Endometrial microvascular endothelial cells (primary cell): ENCODE measurements around the gene ZMYND11. TPM values are rescaled to one million over a fixed set of nuclear protein-coding genes. Genes with fewer than 3 reads are reported as not detected.
"Not testable (repeated sequence)": the region's sequence is repeated elsewhere in the genome, so short reads cannot be mapped to it uniquely, and the experiment has no call there.

Source experiments
- in situ Hi-C: cut with HindIII; loops from 2 replicates; pipeline ENCODE4 v1.10.0; 2017; ENCODE audit warnings: low sequenced_read_pairs, low pct_unique_long_range_greater_than_20kb; ENCODE audit errors: inconsistent ontology term
- total RNA-seq: library from RNA; depleted of rRNA; stranded (reverse); fragments of >200 nt; gene quantifications from one replicate; pipeline ENCODE4 v1.2.3, GENCODE V29; 2015; ENCODE audit errors: inconsistent ontology term

Gene ZMYND11
- total RNA-seq, 1 donor from 2014 or later = 39.0 TPM

DNA sequence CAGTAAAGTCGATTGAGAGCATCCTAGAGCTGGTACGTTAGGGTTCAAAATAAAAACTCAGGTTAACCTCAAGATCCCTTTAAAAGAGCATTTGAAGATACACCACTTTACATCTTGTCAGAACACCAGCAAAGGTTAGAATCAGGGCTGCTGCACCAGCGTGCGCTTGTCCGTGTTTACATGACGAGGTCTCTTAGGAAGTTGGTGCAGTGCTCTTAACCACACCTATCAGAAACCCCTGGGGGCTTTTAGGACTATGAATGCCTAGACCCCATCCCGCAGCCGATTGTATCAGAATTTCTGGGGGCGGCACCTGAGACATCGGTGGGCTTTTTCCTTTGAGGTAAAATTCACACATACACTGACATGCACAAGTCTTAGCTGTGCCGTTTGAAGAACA, 97.6 kb downstream of the ZMYND11 start:
- in situ Hi-C loops = no loop called here

DNA sequence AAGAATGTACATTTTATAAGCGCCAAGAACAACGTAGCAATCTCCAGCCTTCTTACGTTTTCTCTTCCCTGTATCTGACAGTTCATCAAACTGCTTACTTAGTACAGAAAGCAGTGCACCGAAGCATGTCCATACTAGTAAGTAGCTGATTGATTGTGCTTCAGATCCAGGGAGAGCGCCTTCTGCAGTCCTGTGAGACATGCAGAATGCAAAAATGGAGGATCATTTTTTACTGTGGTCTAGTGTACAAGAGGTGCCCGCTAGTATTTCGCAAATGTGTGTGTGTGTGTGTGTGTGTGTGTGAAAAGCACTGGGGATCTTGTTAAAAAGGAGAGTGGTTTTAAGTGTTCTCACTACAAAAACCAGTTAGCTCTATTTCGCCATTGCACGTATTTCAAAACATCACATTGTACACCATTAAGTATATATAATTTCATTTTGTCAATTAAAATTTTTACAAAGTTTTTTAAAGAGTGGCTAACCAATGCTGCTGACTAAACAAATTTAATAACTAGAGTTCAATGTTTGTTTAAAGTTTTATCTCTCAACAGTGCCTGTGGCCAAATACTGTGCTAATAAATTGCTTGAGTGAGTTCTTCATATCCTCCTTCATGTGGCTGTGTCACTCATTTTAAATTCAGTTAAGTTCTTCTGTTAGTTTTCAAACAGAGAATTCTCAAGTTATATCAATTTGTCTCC, 99.6 kb downstream of the ZMYND11 start:
- in situ Hi-C loops = no loop called here

DNA sequence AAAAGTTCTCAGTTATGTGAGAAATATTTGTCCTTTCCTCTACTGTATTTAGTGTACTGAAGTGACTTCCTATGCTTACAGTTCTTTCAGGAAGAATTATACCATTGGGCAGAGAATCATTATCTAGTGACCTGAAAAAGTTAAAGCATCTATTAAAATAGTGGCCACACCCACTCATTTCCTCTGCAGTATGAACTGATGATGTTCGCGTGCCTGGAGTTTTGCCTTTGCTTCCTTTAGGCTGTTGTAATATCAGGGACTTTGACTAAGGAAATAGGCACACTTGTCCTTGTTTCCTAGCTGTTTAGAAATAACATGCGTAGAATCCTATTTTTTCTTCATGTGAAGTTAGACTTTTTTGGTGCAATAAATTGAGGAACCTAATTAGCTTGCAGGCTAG, 100.7 kb downstream of the ZMYND11 start:
- in situ Hi-C loops = no loop called here

DNA sequence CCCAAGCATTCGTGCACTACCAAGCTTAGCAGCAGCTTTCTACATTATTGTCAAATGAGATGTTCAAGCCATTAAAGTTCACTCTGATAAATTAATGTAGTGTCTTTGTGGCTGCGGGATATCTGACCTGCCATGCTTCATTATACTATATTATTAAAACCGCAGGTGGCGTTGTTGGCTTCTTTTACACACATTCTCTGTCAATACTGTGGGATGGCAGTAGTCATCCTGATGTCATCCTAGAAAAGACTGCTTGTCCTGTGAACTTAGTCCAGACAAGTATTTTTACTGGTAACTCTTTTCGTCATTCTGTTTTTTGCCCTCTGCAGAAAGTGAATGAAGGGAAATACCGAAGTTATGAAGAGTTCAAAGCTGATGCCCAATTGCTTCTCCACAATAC, 103.9 kb downstream of the ZMYND11 start:
- in situ Hi-C loops = no loop called here

DNA sequence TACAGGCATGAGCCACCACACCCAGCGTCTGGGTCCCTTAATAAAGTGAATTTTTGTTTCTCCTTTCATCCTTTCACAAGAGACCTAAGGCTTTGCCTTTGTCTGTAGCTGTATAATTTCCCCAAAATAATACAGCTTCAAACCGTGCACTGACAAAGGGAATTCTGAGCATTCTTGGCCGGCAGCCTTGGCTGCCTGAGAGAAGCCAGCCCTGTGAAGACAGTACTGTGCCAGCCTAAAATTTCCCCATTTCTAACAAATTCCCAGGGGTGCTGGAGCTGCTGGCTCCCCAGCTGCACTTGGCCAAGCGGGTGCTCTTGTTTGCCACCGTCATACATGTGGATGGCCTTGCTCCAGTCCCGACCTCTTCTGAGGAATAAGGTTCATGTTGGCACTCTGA, 106.2 kb downstream of the ZMYND11 start:
- in situ Hi-C loops = no loop called here

DNA sequence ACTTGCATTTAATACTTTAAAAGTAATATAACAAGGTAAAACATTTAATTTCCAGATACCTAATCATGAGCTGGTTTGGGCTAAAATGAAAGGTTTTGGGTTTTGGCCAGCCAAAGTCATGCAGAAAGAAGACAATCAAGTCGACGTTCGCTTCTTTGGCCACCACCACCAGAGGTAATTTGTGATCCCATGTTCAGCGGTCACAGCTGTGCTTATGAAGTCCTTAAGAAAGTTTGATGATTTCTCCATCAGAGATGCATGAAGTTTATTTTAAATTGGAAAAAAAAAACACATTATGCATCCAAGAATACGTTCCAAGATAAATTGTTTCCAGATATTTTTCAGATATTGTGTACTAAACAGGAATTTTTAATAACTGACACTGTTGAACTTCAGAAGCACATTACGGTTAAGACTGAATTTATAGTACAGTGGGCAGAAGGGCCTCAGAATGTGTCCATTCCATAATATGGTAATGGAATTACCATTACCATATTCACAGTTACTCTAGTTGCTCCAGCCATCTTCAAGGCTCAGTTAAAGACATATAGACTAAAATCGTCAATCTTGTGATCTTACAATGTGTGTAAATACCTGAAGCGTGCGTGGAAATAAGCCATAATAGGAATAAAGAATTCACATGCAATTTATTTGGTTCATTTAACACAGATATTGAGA, 106.8 kb downstream of the ZMYND11 start:
- in situ Hi-C loops = no loop called here

DNA sequence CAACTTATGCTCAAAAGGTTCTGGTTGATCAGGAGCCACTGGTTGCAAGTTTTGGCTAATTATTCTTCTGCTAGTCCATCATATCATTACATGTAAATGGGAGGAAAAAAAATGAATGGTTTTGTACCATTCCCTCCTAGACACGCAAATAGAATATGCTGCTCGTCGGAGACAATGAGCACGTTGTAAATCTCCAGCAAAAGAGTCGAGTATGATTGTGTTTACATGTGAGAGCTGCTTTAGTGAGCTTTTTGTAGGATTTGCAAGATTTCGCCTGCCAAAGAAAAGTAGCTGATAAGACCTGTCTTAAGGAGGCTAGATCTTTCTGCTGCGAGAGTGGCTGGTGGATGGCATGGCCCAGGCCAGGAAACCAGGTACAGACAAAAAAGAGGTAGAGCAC, 109.0 kb downstream of the ZMYND11 start:
- in situ Hi-C loops = no loop called here

DNA sequence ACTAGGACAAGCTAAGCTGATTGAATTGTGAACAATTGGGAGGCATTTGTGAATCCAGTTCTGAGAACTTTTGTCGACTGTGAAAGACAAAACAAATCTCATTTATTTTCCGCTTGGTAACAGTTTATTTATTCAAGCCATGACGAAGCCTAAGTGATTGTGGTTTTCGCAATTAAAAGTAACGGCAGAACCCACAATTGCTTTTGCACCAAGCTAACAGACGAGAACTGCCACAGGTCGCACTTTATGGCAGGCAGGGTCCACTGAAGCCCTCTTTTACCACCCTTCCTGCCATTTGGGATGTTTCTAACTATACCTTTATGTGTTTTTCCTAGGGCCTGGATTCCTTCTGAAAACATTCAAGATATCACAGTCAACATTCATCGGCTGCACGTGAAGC, 111.2 kb downstream of the ZMYND11 start:
- in situ Hi-C loops = no loop called here

DNA sequence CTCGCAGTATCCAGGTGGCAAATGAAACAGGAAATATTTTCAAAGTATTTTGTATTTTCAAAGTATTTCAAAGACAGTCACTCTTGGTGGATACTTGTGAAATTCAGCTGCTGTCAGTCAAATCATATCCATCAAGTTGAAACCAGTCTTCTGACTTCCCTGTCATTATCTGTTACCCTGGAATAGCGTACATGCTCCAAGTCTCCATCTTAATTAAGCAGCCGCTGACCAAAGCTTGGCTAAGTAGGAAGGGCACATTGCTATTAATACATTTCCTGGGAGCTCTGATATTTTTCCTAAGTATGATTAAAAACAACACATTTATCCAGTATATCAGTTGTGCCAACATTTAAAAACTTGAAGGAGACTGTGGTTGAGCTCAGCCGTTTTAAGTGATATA, 112.2 kb downstream of the ZMYND11 start:
- in situ Hi-C loops = no loop called here

DNA sequence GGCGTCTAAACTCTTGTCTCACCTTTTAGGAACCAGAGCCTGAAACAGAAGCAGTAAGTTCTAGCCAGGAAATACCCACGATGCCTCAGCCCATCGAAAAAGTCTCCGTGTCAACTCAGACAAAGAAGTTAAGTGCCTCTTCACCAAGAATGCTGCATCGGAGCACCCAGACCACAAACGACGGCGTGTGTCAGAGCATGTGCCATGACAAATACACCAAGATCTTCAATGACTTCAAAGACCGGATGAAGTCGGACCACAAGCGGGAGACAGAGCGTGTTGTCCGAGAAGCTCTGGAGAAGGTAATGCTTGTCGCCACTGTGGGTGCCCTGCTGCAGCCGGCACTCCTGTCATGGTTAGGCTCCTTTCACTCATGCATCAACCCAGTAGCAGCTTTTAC, 113.1 kb downstream of the ZMYND11 start:
- in situ Hi-C loops = no loop called here

DNA sequence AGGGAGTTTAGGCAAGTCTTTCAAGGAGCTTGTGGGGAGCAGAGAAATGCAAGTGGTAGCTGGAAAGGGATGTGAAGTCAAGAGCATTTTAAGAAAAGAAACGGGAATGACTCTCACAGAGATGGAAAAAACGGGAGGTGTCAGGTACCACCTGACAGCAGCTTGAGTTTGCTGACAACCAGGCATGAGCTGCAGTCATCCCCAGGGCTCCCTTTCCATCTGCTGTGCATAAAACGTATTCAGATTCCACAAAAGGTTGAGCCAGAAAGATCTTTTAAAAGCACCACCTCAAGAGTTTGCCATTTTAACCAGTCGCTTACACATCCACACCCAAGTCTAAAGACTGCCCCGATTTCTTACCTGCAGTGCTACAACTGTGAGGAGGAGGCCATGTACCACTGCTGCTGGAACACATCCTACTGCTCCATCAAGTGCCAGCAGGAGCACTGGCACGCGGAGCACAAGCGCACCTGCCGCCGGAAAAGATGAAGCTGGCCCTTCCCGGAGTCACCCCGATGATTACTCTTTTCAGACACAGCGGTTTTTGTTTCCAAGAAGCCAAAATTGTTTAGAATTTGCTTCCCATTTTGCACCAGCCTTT, 116.8 kb downstream of the ZMYND11 start:
- in situ Hi-C loops = no loop called here

DNA sequence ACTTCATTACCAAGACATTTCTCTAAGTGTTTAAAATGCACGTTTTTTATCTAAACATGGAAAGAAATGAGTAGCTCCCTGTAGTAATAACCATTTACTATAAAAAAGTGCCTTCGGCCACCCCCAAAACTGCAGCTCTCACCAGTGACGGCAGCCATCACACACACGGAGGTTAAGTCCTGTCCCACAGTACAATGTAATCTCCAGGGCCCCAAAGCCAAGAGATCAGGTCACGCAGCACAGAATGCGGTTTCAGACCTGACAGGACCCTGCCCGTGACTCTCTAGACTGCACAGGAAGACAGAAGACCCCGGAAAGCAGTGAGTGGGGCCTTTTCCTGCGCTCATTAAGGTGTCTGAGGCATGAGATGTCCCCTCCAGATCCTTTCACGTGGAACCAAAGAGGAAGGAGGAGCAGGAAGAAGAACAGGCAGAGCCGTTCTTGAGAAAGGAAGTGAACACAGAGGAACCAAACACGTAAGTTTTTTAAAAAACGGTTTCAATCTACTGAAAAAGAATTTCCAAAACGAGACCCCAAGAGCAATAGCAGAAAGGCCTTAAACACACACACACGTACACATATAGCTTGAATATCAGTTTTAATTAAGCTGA, 125.7 kb downstream of the ZMYND11 start:
- in situ Hi-C loops = no loop called here

DNA sequence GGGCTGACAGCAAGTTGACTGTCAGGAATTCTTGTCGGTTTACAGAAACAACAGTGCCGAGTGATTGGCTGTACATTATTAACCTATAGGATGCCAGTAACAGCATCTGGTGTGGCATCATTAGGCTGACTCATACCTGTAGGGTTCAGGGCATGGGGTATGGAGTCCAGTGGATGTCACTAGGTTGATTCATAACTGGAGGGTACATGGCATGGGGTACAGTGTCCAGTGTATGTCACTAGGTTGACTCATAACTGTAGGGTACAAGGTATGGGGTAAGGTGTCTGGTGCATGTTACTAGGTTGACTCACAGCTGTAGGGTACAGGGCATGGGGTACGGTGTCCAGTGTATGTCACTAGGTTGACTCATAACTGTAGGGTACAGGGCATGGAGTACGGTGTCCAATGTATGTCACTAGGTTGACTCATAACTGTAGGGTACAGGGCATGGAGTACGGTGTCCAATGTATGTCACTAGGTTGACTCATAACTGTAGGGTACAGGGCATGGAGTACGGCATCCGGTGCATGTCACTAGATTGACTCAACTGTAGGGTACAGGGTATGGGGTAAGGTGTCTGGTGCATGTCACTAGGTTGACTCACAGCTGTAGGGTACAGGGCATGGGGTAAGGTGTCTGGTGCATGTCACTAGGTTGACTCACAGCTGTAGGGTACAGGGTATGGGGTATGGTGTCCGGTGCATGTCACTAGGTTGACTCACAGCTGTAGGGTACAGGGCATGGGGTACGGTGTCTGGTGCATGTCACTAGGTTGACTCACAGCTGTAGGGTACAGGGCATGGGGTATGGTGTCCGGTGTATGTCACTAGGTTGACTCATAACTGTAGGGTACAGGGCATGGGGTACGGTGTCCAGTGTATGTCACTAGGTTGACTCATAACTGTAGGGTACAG, 129.2 kb downstream of the ZMYND11 start:
- in situ Hi-C loops = not testable (repeated sequence)

DNA sequence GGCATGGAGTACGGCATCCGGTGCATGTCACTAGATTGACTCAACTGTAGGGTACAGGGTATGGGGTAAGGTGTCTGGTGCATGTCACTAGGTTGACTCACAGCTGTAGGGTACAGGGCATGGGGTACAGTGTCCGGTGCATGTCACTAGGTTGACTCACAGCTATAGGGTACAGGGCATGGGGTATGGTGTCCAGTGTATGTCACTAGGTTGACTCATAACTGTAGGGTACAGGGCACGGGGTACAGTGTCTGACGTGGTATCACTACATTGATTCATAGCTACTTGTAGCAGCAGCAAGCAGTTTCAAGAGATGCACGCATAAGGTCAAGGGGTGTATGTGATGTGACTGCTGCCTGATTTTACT, 129.8 kb downstream of the ZMYND11 start:
- in situ Hi-C loops = not testable (repeated sequence)

DNA sequence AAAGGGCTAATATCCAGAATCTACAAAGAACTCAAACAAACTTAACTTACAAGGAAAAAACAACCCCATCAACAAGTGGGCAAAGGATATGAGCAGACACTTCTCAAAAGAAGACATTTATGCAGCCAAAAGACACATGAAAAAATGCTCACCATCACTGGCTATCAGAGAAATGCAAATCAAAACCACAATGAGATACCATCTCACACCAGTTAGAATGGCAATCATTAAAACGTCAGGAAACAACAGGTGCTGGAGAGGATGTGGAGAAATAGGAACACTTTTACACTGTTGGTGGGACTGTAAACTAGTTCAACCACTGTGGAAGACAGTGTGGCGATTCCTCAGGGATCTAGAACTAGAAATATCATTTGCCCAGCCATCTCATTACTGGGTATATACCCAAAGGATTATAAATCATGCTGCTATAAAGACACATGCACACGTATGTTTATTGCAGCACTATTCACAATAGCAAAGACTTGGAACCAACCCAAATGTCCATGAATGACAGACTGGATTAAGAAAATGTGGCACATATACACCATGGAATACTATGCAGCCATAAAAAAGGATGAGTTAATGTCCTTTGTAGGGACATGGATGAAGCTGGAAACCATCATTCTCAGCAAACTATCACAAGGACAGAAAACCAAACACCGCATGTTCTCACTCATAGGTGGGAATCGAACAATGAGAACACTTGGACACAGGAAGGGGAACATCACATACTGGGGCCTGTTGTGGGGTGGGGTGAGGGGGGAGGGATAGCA, 130.7 kb downstream of the ZMYND11 start:
- in situ Hi-C loops = not testable (repeated sequence)

DNA sequence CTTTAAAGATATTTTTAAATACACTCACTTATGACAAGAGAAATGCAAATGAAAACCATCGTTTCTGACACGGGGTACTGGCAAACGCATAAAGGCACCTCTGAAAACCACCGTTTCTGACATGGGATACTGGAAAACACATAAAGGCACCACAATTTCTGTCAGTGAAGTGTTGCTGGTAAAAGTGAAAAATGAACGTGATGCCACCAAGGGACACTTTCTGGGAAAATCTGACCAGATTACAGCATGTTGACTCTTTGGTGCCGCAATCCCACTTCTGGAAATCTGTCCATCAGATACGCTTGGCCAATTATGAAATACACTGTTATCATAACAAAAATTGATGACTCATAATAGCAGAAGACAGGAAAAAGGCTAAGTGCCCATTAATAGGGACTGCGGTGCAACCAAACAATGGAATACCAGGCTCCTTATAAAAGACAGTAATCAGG, 131.7 kb downstream of the ZMYND11 start:
- in situ Hi-C loops = no loop called here

DNA sequence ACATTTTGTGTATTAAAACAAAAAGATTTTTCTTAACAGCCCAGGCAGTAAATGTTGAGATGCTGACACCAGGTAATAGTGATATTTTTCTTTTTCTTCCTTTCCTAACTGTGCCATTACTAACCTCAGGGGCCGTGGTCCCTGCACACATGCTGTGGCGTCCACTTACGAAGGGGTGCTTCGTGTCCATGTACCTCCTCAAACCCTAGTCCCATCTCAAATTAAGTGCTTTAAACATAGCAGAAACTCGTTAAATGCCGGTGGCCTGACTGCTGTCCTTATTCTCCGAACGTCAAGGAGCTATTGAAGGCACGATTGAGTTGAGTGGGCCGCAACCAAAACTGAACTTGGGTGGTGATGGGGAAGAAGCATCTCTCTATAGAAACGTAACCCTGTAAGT, 132.4 kb downstream of the ZMYND11 start:
- in situ Hi-C loops = no loop called here

DNA sequence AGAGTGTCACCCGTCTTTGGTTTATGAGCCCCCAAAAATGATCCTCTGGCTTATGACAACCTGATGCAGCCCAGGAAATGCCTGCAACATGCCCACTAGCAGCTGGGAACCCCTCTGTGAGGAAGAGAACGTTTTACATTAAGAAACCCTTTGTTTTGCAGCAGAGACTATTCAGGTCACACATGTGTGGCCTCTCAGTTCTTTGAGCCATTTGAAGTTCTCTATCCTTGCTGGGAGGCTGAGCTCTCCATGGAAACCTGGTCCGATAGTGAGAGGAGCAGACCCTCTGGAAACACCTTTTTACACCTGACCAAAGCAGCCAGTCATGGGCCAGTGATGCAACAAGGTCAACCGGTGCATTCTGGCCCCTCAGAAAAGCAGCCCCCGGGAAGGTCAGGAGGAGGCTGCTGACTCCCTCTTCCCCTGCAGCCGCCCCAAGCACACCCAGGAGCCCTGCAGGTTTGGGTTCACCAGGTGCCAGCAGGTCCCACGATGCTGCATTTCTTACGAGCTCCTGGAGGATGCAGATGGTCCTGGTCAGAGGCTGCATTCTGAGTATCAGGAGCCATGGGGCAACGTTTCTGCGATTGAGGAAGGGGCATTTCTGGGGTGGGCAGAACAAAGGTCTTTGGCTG, 134.3 kb downstream of the ZMYND11 start:
- in situ Hi-C loops = no loop called here
